Measurements from ENCODE around the gene ZNF541. TPM values are rescaled to one million over a fixed set of nuclear protein-coding genes. Genes with fewer than 3 reads are reported as not detected.

ZNF541 gene
- not detected in 2 replicates for total RNA-seq (2014; rRNA removed; shearing (Covaris generic))

GRCh38 chr19:47573071-47574026, at the start of gene ZNF541:
TSS of gene ZNF541 (minus strand) at chr19:47573148. CDS start at chr19:47555856, 17,292 bp downstream.
- no peaks in the 10 kb centered on the region for H3K27me3 ChIP-seq (ENCODE audit: control insufficient read depth, insufficient read depth, low read length)
- DNase-seq = peak; percentile 74
- no peaks in the 10 kb centered on the region for H3K36me3 ChIP-seq (replicated peaks; ENCODE audit: control insufficient read depth, insufficient read depth, low read length)
- no peak within 1 kb of the TSS for H3K4me3 ChIP-seq (ENCODE audit: insufficient read depth, low read depth, low read length)

- Histone ChIP-seq H3K4me3 (ENCODE audit: insufficient read depth, low read depth, low read length) (no peak overlapping the region), H3K36me3 (replicated peaks; ENCODE audit: control insufficient read depth, insufficient read depth, low read length) (peaks cover 1% of the 10 kb centered on the region; the same call in 1 of the 2 replicates), H3K27me3 (ENCODE audit: control insufficient read depth, insufficient read depth, low read length) (no peaks in the 10 kb centered on the region)
- peak; percentile 78 for DNase-seq
Observed at GRCh38 chr19:47619763-47620162, 46.8 kb upstream of the ZNF541 start.

GRCh38 chr19:47618771-47619170, 45.8 kb upstream of the ZNF541 start:
- Histone ChIP-seq H3K4me3 (ENCODE audit: insufficient read depth, low read depth, low read length) (no peak overlapping the region), H3K36me3 (replicated peaks; ENCODE audit: control insufficient read depth, insufficient read depth, low read length) (peaks cover 1% of the 10 kb centered on the region; the same call in 1 of the 2 replicates)
- DNase-seq = peak; percentile 28

GRCh38 chr19:47615714-47616113, 42.8 kb upstream of the ZNF541 start:
- Histone ChIP-seq H3K36me3 (replicated peaks; ENCODE audit: control insufficient read depth, insufficient read depth, low read length) (peaks cover 1% of the 10 kb centered on the region; the same call in 1 of the 2 replicates), H3K27me3 (ENCODE audit: control insufficient read depth, insufficient read depth, low read length) (no peaks in the 10 kb centered on the region), H3K4me3 (ENCODE audit: insufficient read depth, low read depth, low read length) (no peak overlapping the region)
- DNase-seq = no peak

More at GRCh38 chr19:47618771-47619170, 45.8 kb upstream of the ZNF541 start:
- no peaks in the 10 kb centered on the region for H3K27me3 ChIP-seq (ENCODE audit: control insufficient read depth, insufficient read depth, low read length)

- no peak for DNase-seq
- H3K36me3 ChIP-seq (replicated peaks; ENCODE audit: control insufficient read depth, insufficient read depth, low read length) = peaks cover 1% of the 10 kb centered on the region; the same call in 1 of the 2 replicates
- no peak overlapping the region for H3K4me3 ChIP-seq (ENCODE audit: insufficient read depth, low read depth, low read length)
- no peaks in the 10 kb centered on the region for H3K27me3 ChIP-seq (ENCODE audit: control insufficient read depth, insufficient read depth, low read length)
Observed at GRCh38 chr19:47615230-47615629, 42.3 kb upstream of the ZNF541 start.

- Histone ChIP-seq H3K36me3 (replicated peaks; ENCODE audit: control insufficient read depth, insufficient read depth, low read length) (peaks cover 1% of the 10 kb centered on the region; the same call in 1 of the 2 replicates), H3K4me3 (ENCODE audit: insufficient read depth, low read depth, low read length) (no peak overlapping the region), H3K27me3 (ENCODE audit: control insufficient read depth, insufficient read depth, low read length) (no peaks in the 10 kb centered on the region)
- DNase-seq = no peak
Observed at GRCh38 chr19:47614559-47614958, 41.6 kb upstream of the ZNF541 start.

- Histone ChIP-seq H3K27me3 (ENCODE audit: control insufficient read depth, insufficient read depth, low read length) (no peaks in the 10 kb centered on the region), H3K4me3 (ENCODE audit: insufficient read depth, low read depth, low read length) (no peak overlapping the region), H3K36me3 (replicated peaks; ENCODE audit: control insufficient read depth, insufficient read depth, low read length) (peaks cover 1% of the 10 kb centered on the region; the same call in 1 of the 2 replicates)
- no peak for DNase-seq
Observed at GRCh38 chr19:47614021-47614295, 41.0 kb upstream of the ZNF541 start.

GRCh38 chr19:47613165-47614020, 40.4 kb upstream of the ZNF541 start:
- no peaks in the 10 kb centered on the region for H3K27me3 ChIP-seq (ENCODE audit: control insufficient read depth, insufficient read depth, low read length)
- DNase-seq = peak; percentile 79
- no peak overlapping the region for H3K4me3 ChIP-seq (ENCODE audit: insufficient read depth, low read depth, low read length)
- peaks cover 1% of the 10 kb centered on the region; the same call in 1 of the 2 replicates for H3K36me3 ChIP-seq (replicated peaks; ENCODE audit: control insufficient read depth, insufficient read depth, low read length)

GRCh38 chr19:47610902-47611301, 38.0 kb upstream of the ZNF541 start:
- no peak for DNase-seq
- no peaks in the 10 kb centered on the region for H3K27me3 ChIP-seq (ENCODE audit: control insufficient read depth, insufficient read depth, low read length)
- peaks cover 1% of the 10 kb centered on the region; the same call in 1 of the 2 replicates for H3K36me3 ChIP-seq (replicated peaks; ENCODE audit: control insufficient read depth, insufficient read depth, low read length)
- H3K4me3 ChIP-seq (ENCODE audit: insufficient read depth, low read depth, low read length) = no peak overlapping the region; the same call in 1 of the 2 replicates

- H3K4me3 ChIP-seq (ENCODE audit: insufficient read depth, low read depth, low read length) = peak overlapping the region; percentile 79
- peak; percentile 82 for DNase-seq
- H3K27me3 ChIP-seq (ENCODE audit: control insufficient read depth, insufficient read depth, low read length) = no peaks in the 10 kb centered on the region
- peaks cover 1% of the 10 kb centered on the region; the same call in 1 of the 2 replicates for H3K36me3 ChIP-seq (replicated peaks; ENCODE audit: control insufficient read depth, insufficient read depth, low read length)
Observed at GRCh38 chr19:47609906-47610894, 37.3 kb upstream of the ZNF541 start.

GRCh38 chr19:47608969-47609905, 36.3 kb upstream of the ZNF541 start, which contains the start of gene BICRA:
TSS of gene BICRA (plus strand) at chr19:47609134. CDS start at chr19:47673575, 64,441 bp downstream.
- DNase-seq = peak; percentile 94
- Histone ChIP-seq H3K27me3 (ENCODE audit: control insufficient read depth, insufficient read depth, low read length) (no peaks in the 10 kb centered on the region), H3K4me3 (ENCODE audit: insufficient read depth, low read depth, low read length) (peak within 1 kb of the TSS; percentile 98), H3K36me3 (replicated peaks; ENCODE audit: control insufficient read depth, insufficient read depth, low read length) (no peaks in the 10 kb centered on the region)

- Histone ChIP-seq H3K36me3 (replicated peaks; ENCODE audit: control insufficient read depth, insufficient read depth, low read length) (no peaks in the 10 kb centered on the region), H3K27me3 (ENCODE audit: control insufficient read depth, insufficient read depth, low read length) (no peaks in the 10 kb centered on the region), H3K4me3 (ENCODE audit: insufficient read depth, low read depth, low read length) (peak overlapping the region; percentile 98)
Observed at GRCh38 chr19:47608074-47608918, 35.3 kb upstream of the ZNF541 start.

More at GRCh38 chr19:47608074-47608918, 35.3 kb upstream of the ZNF541 start:
- DNase-seq = peak; percentile 100
